ENCODE results near the gene CTBP2.

The CTBP2 gene

GRCh38 chr10:125105155-125105554 lies 55.2 kb downstream of the CTBP2 start:
- no peak for DNase-seq

GRCh38 chr10:125104559-125104958 lies 55.8 kb downstream of the CTBP2 start:
- DNase-seq: no peak

GRCh38 chr10:125103924-125104323 lies 56.4 kb downstream of the CTBP2 start:
- no peak for DNase-seq

- no peak for DNase-seq
Observed at GRCh38 chr10:125103466-125103865, 56.9 kb downstream of the CTBP2 start.

- no peak for DNase-seq
Observed at GRCh38 chr10:125102821-125103220, 57.5 kb downstream of the CTBP2 start.

- DNase-seq: no peak
Observed at GRCh38 chr10:125102246-125102645, 58.1 kb downstream of the CTBP2 start.

- DNase-seq: no peak
Observed at GRCh38 chr10:125101581-125101980, 58.8 kb downstream of the CTBP2 start.

GRCh38 chr10:125101049-125101448 lies 59.3 kb downstream of the CTBP2 start:
- no peak for DNase-seq

- DNase-seq: no peak
Observed at GRCh38 chr10:125097409-125098070, 62.8 kb downstream of the CTBP2 start.

- no peak for DNase-seq
Observed at GRCh38 chr10:125096975-125097374, 63.4 kb downstream of the CTBP2 start.

- DNase-seq: no peak
Observed at GRCh38 chr10:125096371-125096770, 64.0 kb downstream of the CTBP2 start.

GRCh38 chr10:125095776-125096175 lies 64.6 kb downstream of the CTBP2 start:
- no peak for DNase-seq

GRCh38 chr10:125095228-125095627 lies 65.1 kb downstream of the CTBP2 start:
- DNase-seq: no peak

GRCh38 chr10:125094806-125095205 lies 65.6 kb downstream of the CTBP2 start:
- DNase-seq: no peak

- no peak for DNase-seq
Observed at GRCh38 chr10:125093974-125094705, 66.2 kb downstream of the CTBP2 start.

GRCh38 chr10:125093199-125093973 lies 67.0 kb downstream of the CTBP2 start:
- no peak for DNase-seq

GRCh38 chr10:125092564-125093031 lies 67.8 kb downstream of the CTBP2 start:
- no peak for DNase-seq

GRCh38 chr10:125091891-125092290 lies 68.5 kb downstream of the CTBP2 start:
- no peak for DNase-seq

GRCh38 chr10:125089469-125089868 lies 70.9 kb downstream of the CTBP2 start:
- no peak for DNase-seq

GRCh38 chr10:125087897-125088215 lies 72.5 kb downstream of the CTBP2 start:
- no peak for DNase-seq

- no peak for DNase-seq
Observed at GRCh38 chr10:125087191-125087896, 73.0 kb downstream of the CTBP2 start.

GRCh38 chr10:125086691-125087090 lies 73.7 kb downstream of the CTBP2 start:
- DNase-seq: no peak
